GM10248 (cell line): ENCODE data around the gene CCL25.
"Not testable (repeated sequence)": the region's sequence is repeated elsewhere in the genome, so short reads cannot be mapped to it uniquely, and the experiment has no call there.

Source experiments
- CTCF ChIA-PET: fragments of 300-600 bp; sonication (Branson Sonifier 250); formaldehyde crosslinking; extraction: SDS; loops from one replicate; lab custom pipeline; 2021; ENCODE audit warnings: antibody characterized with exemption; lab: Yijun Ruan, JAX
- POLR2A ChIA-PET: fragments of 350-650 bp; sonication (Branson Sonifier 250); formaldehyde crosslinking; extraction: SDS; loops from one replicate; lab custom pipeline; 2020; ENCODE audit warnings: antibody characterized with exemption; lab: Yijun Ruan, JAX
- DNase-seq: peaks from one replicate; pipeline ENCODE4 v3.0.0; 2012; ENCODE audit errors: extremely low spot score
- CTCF ChIP-seq: IDR thresholded peaks from 2 replicates; pipeline ENCODE4 v1.5.1; 2012; ENCODE audit warnings: mild to moderate bottlenecking, low read depth; ENCODE audit errors: extremely low read depth, missing control alignments, control extremely low read depth

Gene CCL25

GRCh38 chr19:8020681-8021080, 31.9 kb upstream of the CCL25 start:
- TF ChIP-seq CTCF, result no peak
- CTCF ChIA-PET, result no interaction called here
- DNase-seq, result no peak
- POLR2A ChIA-PET, result no interaction called here

DNA sequence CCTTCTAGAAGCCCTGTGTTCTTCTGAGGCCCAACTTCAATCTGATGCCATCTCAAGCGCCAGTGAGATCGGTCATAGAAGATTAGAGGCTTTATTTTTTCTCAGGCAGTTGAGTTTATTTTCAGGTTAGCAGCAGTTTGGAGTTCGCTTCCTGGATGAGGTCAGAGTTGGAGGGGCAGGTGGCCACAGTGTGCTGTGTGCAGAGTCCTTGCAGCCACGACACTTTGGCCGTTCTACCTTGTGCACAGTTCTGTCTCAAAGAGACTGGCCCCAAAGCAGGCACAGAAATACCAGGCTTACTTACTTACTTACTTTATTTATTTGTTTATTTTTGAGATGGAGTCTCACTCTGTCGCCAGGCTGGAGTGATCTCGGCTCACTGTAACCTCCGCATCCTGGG, 31.2 kb upstream of the CCL25 start:
- POLR2A ChIA-PET, result no interaction called here
- CTCF ChIA-PET, result no interaction called here
- DNase-seq, result no peak
- no peak for TF ChIP-seq CTCF

DNA sequence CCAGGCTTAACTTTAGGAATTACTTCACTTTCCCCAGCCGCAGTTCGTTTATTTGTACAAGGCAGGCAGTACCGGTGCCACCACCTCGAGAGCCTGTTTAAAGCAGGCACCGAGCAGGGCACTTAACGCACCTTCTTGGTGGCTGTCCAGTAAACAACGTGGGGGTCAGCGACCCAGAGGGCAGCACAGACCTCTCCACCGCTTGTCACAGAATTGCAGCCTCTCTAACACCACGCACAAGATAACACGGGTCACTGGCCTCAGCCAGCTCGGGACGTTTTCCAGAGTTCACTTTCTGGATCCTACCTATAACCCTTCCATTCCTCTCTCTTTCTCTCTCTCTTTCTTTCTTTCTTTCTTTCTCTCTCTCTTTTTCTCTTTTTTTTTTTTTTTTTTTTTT, 30.3 kb upstream of the CCL25 start:
- DNase-seq, result no peak
- no peak for TF ChIP-seq CTCF
- POLR2A ChIA-PET, result no interaction called here
- CTCF ChIA-PET, result no interaction called here

DNA sequence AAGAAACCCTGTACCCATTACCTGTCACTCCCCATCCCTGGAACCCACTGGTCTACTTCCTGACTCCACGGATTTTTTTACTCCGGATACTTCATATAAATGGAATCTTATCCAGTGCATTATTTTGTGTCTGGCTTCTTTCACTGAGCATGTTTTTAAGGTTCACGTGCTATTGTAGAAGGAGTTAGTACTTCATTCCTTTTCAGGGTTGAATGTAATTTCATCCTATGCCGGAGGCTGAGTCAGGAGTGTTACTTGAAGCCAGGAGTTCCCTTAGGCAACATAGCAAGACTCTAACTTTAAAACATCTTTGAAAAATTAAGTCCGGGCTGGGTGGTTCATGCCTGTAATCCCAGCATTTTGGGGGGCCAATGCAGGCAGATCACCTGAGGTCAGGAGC, 29.2 kb upstream of the CCL25 start:
- POLR2A ChIA-PET, result no interaction called here
- DNase-seq, result no peak
- CTCF ChIA-PET, result interaction anchor here (2.3 kb wide), 1 partner anchor 21 kb away, joined by 6 read pairs; no protein-coding TSS in a partner anchor
- TF ChIP-seq CTCF, result no peak

GRCh38 chr19:8024256-8024655, 28.3 kb upstream of the CCL25 start:
- CTCF ChIA-PET, result interaction anchor here (2.3 kb wide), 1 partner anchor 22 kb away, joined by 6 read pairs; no protein-coding TSS in a partner anchor
- POLR2A ChIA-PET, result interaction anchor here (0.6 kb wide), 1 partner anchor 70 kb away, joined by 3 read pairs; no protein-coding TSS in a partner anchor
- not testable (repeated sequence) for DNase-seq

GRCh38 chr19:8025316-8025715, 27.2 kb upstream of the CCL25 start:
- TF ChIP-seq CTCF, result no peak
- POLR2A ChIA-PET, result no interaction called here
- CTCF ChIA-PET, result interaction anchor here (2.3 kb wide), 1 partner anchor 23 kb away, joined by 6 read pairs; no protein-coding TSS in a partner anchor
- DNase-seq, result no peak

- TF ChIP-seq CTCF, result no peak
- DNase-seq, result no peak
- ChIA-PET POLR2A (no interaction called here), CTCF (no interaction called here)
Measured at GRCh38 chr19:8028951-8029491, 23.5 kb upstream of the CCL25 start.
